SK-N-SH treated with all-trans-retinoic acid at 6 μM for 48 hours (cell line): ENCODE measurements around the gene LRRC8E.

ENCODE experiments used
- ATAC-seq: fragments of 200-7000 bp; cut with Tn5 transposase; 3 replicates; pipeline ENCODE4 v1.9.1; 2020; ENCODE audit warnings: mild to moderate bottlenecking, moderate library complexity
- BACH2 ChIP-seq: fragments of 250-450 bp; sonication (Bioruptor Pico); IDR thresholded peaks from 2 replicates; pipeline ENCODE4 v1.9.0; 2021; ENCODE audit warnings: mild to moderate bottlenecking, borderline replicate concordance
- CREB5 ChIP-seq: fragments of 250-450 bp; sonication (Bioruptor Pico); IDR thresholded peaks from 2 replicates; pipeline ENCODE4 v1.5.1; 2020; ENCODE audit warnings: low read depth, mild to moderate bottlenecking, moderate library complexity
- CSRNP3 ChIP-seq: fragments of 250-450 bp; sonication (Bioruptor Pico); IDR thresholded peaks from 2 replicates; pipeline ENCODE4 v1.5.1; 2021; ENCODE audit warnings: mild to moderate bottlenecking, moderate library complexity
- ESRRG ChIP-seq: fragments of 250-450 bp; sonication (Bioruptor Pico); IDR thresholded peaks from 2 replicates; pipeline ENCODE4 v1.6.1; 2021; ENCODE audit warnings: mild to moderate bottlenecking
- ISL1 ChIP-seq: fragments of 250-450 bp; sonication (Bioruptor Pico); IDR thresholded peaks from 2 replicates; pipeline ENCODE4 v2.1.2; 2022; ENCODE audit warnings: mild to moderate bottlenecking, moderate library complexity
- PPARA ChIP-seq: fragments of 250-450 bp; sonication (Bioruptor Pico); IDR thresholded peaks from 2 replicates; pipeline ENCODE4 v1.5.0; 2020; ENCODE audit warnings: mild to moderate bottlenecking, borderline replicate concordance
- RARB ChIP-seq: fragments of 250-450 bp; sonication (Bioruptor Pico); IDR thresholded peaks from 2 replicates; pipeline ENCODE4 v1.8.0; 2021; ENCODE audit warnings: mild to moderate bottlenecking, moderate library complexity
- SNAI2 ChIP-seq: fragments of 250-450 bp; sonication (Bioruptor Pico); IDR thresholded peaks from 2 replicates; pipeline ENCODE4 v1.5.0; 2020; ENCODE audit warnings: mild to moderate bottlenecking, moderate library complexity
- TCF4 ChIP-seq: fragments of 250-450 bp; sonication (Bioruptor Pico); IDR thresholded peaks from 2 replicates; pipeline ENCODE4 v1.8.0; 2021; ENCODE audit warnings: mild to moderate bottlenecking, moderate library complexity, borderline replicate concordance
- TOX ChIP-seq: fragments of 250-450 bp; sonication (Bioruptor Pico); IDR thresholded peaks from 2 replicates; pipeline ENCODE4 v1.8.0; 2021; ENCODE audit warnings: mild to moderate bottlenecking, moderate library complexity, borderline replicate concordance
- TSHZ2 ChIP-seq: fragments of 250-450 bp; sonication (Bioruptor Pico); IDR thresholded peaks from 2 replicates; pipeline ENCODE4 v1.5.0; 2020; ENCODE audit warnings: mild to moderate bottlenecking, moderate library complexity
- ZC3H10 ChIP-seq: fragments of 250-450 bp; sonication (Bioruptor Pico); IDR thresholded peaks from 2 replicates; pipeline ENCODE4 v1.5.1; 2021; ENCODE audit warnings: mild to moderate bottlenecking, moderate library complexity
- ZFP3 ChIP-seq: fragments of 250-450 bp; sonication (Bioruptor Pico); IDR thresholded peaks from 2 replicates; pipeline ENCODE4 v1.5.0; 2020; ENCODE audit warnings: mild to moderate bottlenecking, moderate library complexity
- ZFP30 ChIP-seq: fragments of 450-650 bp; formaldehyde crosslinking; IDR thresholded peaks from 2 replicates; pipeline ENCODE4 v1.5.0; 2022; ENCODE audit warnings: mild to moderate bottlenecking, moderate library complexity
- ZNF565 ChIP-seq: fragments of 450-650 bp; formaldehyde crosslinking; conservative IDR thresholded peaks from 2 replicates; pipeline ENCODE4 v1.5.0; 2020; ENCODE audit warnings: low read depth, mild to moderate bottlenecking, moderate library complexity
- ZNF8 ChIP-seq: fragments of 450-650 bp; formaldehyde crosslinking; IDR thresholded peaks from 2 replicates; pipeline ENCODE4 v1.5.0; 2020; ENCODE audit warnings: mild to moderate bottlenecking, moderate library complexity
- TF ChIP-seq, protein P1 (sequence below): fragments of 250-450 bp; sonication (Bioruptor Pico); IDR thresholded peaks from 2 replicates; pipeline ENCODE4 v1.8.0; 2020; ENCODE audit warnings: mild to moderate bottlenecking, moderate library complexity, borderline replicate concordance

The LRRC8E gene

DNA sequence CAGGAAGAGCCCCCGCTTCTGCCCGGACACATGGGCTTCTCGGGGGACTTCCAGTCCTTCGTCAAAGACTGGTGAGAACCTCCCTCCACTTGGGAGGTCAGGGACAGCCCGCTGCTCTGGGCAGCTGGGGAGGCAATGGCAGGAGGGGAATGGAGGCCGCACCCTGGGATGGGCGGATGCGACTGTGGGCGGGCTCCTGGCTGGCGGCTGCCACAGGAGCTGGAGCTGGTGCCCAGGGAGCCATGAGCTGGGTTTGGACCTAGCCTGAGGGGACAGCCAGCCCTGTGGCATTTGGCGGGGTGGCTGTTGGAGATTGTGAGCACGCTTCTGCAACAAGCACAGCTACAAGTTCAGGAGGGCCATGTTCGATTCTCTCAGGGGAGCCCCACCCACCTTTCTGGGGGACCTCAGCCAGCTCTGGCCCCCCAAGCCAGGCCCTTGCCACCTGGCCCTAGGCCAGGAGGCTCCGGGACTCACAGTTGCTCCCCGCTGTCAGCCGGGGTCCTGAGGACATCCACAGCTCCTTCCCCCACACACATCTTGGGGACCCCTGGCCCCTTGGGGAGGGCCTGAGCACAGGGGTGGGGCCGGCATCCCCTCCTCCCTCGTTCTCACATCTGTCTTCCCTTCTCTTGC lies 23.3 kb downstream of the LRRC8E start (continued):
- TF ChIP-seq CSRNP3 (no peak), CREB5 (no peak), RARB (CRISPR knock-in tag) (no peak), TCF4 (no peak), SNAI2 (CRISPR knock-in tag) (no peak)

DNA sequence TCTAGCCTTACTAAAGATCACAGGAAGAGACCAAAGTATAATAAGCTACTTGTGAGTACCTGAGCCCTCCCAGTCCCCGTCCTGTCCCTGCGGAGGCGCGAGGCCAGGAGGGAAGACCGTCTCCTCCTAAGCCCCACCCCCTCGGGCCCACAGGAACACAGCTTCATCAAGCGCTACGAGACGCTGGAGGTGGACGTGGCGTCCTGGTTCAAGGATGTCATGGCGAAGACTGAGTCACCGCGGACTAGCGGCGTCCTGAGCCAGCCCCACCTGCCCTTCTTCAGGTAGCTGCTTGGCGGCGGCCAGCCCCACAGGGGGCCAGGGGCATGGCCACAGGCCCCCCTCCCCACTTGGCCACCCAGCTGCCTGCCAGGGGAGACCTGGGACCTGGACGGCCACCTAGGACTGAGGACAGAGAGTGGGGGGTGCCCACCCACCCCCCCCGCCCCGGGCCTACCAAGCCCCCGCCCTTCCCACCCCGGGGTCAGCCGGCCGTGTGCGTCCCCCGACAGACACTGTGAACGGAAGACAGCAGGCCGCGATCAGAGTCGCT lies 23.9 kb downstream of the LRRC8E start:
- no peak for TF ChIP-seq TCF4
- no peak for TF ChIP-seq SNAI2 (CRISPR knock-in tag)
- TF ChIP-seq, protein P1, sequence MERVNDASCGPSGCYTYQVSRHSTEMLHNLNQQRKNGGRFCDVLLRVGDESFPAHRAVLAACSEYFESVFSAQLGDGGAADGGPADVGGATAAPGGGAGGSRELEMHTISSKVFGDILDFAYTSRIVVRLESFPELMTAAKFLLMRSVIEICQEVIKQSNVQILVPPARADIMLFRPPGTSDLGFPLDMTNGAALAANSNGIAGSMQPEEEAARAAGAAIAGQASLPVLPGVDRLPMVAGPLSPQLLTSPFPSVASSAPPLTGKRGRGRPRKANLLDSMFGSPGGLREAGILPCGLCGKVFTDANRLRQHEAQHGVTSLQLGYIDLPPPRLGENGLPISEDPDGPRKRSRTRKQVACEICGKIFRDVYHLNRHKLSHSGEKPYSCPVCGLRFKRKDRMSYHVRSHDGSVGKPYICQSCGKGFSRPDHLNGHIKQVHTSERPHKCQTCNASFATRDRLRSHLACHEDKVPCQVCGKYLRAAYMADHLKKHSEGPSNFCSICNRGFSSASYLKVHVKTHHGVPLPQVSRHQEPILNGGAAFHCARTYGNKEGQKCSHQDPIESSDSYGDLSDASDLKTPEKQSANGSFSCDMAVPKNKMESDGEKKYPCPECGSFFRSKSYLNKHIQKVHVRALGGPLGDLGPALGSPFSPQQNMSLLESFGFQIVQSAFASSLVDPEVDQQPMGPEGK: no peak
- TF ChIP-seq CSRNP3: no peak
- no peak for TF ChIP-seq ZFP3 (CRISPR knock-in tag)
- TF ChIP-seq TSHZ2: no peak
- TF ChIP-seq PPARA (CRISPR knock-in tag): no peak
- TF ChIP-seq ESRRG: no peak
- TF ChIP-seq ZC3H10 (CRISPR knock-in tag): no peak
- no peak for TF ChIP-seq RARB (CRISPR knock-in tag)
- TF ChIP-seq ISL1 (CRISPR knock-in tag): no peak
- no peak for TF ChIP-seq TOX (CRISPR knock-in tag)
- no peak for TF ChIP-seq ZFP30 (CRISPR knock-in tag)
- ATAC-seq: no peak

- no peak for TF ChIP-seq CREB5
- TF ChIP-seq ZC3H10 (CRISPR knock-in tag): no peak
- TF ChIP-seq RARB (CRISPR knock-in tag): no peak
- TF ChIP-seq CSRNP3: no peak
- no peak for TF ChIP-seq ZNF8 (CRISPR knock-in tag)
- TF ChIP-seq TSHZ2: no peak
- no peak for TF ChIP-seq BACH2
- TF ChIP-seq ZNF565 (CRISPR knock-in tag): no peak
- TF ChIP-seq, all 23 proteins: peak for 0
- no peak for ATAC-seq
These were observed 24.6 kb downstream of the LRRC8E start for GRCh38 chr19:7912697-7913564.
